Endothelial cell of umbilical vein (primary cell): ENCODE data around the gene ADAMTSL3. TPM values are rescaled to one million over a fixed set of nuclear protein-coding genes. Genes with fewer than 3 reads are reported as not detected.
"Not testable (repeated sequence)": the region's sequence is repeated elsewhere in the genome, so short reads cannot be mapped to it uniquely, and the experiment has no call there.

Source experiments
- BruUV-seq: library from RNA; stranded (reverse); fragments of 400-500 nt; replicated peaks from 2 replicates; lab custom pipeline; 2021; lab: Mats Ljungman, UMichigan
- CTCF ChIA-PET: fragments of 300-600, 350-600 bp; sonication (Branson Sonifier 250); formaldehyde crosslinking; loops from one replicate; lab custom pipeline; 2021; ENCODE audit warnings: antibody characterized with exemption, inconsistent platforms; lab: Charles Lee
- POLR2A ChIA-PET: fragments of 300-600, 350-600 bp; sonication (Branson Sonifier 250); formaldehyde crosslinking; loops from one replicate; lab custom pipeline; 2021; ENCODE audit warnings: antibody characterized with exemption, inconsistent platforms; lab: Charles Lee
- DNase-seq: peaks from one replicate; pipeline ENCODE4 v3.0.0-alpha.2; 2011; ENCODE audit warnings: low read depth, low spot score
- FAIRE-seq: peaks from 2 replicates; lab custom pipeline; 2011; peaks lifted over from hg19 to GRCh38; lab: Jason Lieb, UNC
- H2AFZ ChIP-seq: 2 replicates; pipeline ENCODE4 v1.6.0; 2012; ENCODE audit warnings: low read depth, low read length, control low read depth, inconsistent platforms
- H3K27ac ChIP-seq: 2 replicates; pipeline ENCODE4 v1.5.1; 2011; ENCODE audit warnings: low read depth, mild to moderate bottlenecking, control low read depth, low read length, moderate library complexity; ENCODE audit not compliant: insufficient read depth
- H3K27me3 ChIP-seq, 2 experiments: 2 replicates each; pipeline versions ENCODE4 v1.6.0 to v1.6.1; 2011; ENCODE audit warnings: low read length in 2 of 2, mixed read lengths in 1 of 2; ENCODE audit not compliant: control insufficient read depth in 2 of 2, insufficient read depth in 2 of 2
- H3K36me3 ChIP-seq, 2 experiments: 2 replicates in 1 of 2; 3 replicates in 1 of 2; pipeline ENCODE4 v1.5.1; 2011; ENCODE audit warnings: low read length in 2 of 2, mild to moderate bottlenecking in 1 of 2, moderate library complexity in 1 of 2; ENCODE audit not compliant: control insufficient read depth in 2 of 2, insufficient read depth in 2 of 2; ENCODE audit errors: extremely low read depth in 1 of 2
- H3K4me1 ChIP-seq: 3 replicates; pipeline ENCODE4 v1.5.1; 2011; ENCODE audit warnings: mild to moderate bottlenecking, low read length; ENCODE audit not compliant: control insufficient read depth, insufficient read depth; ENCODE audit errors: extremely low read depth
- H3K4me2 ChIP-seq: 2 replicates; pipeline ENCODE4 v1.6.1; 2011; ENCODE audit warnings: low read length, control low read depth, mixed read lengths; ENCODE audit not compliant: insufficient read depth
- H3K4me3 ChIP-seq, 3 experiments: fragments of 200-600 bp in 1 of 3; sonication (generic), shearing (Covaris generic) in 1 of 3; replicated peaks in 1 of 3; 2 replicates each; pipeline ENCODE4 v1.5.1; 2011 to 2016; ENCODE audit warnings: control low read depth in 3 of 3, low read length in 3 of 3, mild to moderate bottlenecking in 2 of 3, inconsistent platforms in 1 of 3, low read depth in 1 of 3, moderate library complexity in 1 of 3; ENCODE audit not compliant: insufficient read depth in 1 of 3
- H3K79me2 ChIP-seq: 2 replicates; pipeline ENCODE4 v1.6.0; 2012; ENCODE audit warnings: low read length, inconsistent platforms; ENCODE audit not compliant: control insufficient read depth, insufficient read depth
- H3K9ac ChIP-seq: replicated peaks from 2 replicates; pipeline ENCODE3; 2011; ENCODE audit warnings: low read length, control low read depth; ENCODE audit not compliant: insufficient read depth; ENCODE audit errors: extremely low read depth
- H3K9me1 ChIP-seq: replicated peaks from 3 replicates; pipeline ENCODE4 v1.6.0; 2011; ENCODE audit warnings: mild to moderate bottlenecking, low read length; ENCODE audit not compliant: control insufficient read depth, insufficient read depth; ENCODE audit errors: extremely low read depth
- H3K9me3 ChIP-seq: replicated peaks from 2 replicates; pipeline ENCODE4 v1.5.1; 2012; ENCODE audit warnings: low read length, inconsistent platforms; ENCODE audit not compliant: control insufficient read depth, insufficient read depth
- H4K20me1 ChIP-seq: replicated peaks from 2 replicates; pipeline ENCODE3; 2011; ENCODE audit warnings: mild to moderate bottlenecking, low read length; ENCODE audit not compliant: control insufficient read depth, insufficient read depth; ENCODE audit errors: extremely low read depth
- EZH2 ChIP-seq: IDR thresholded peaks from 2 replicates; pipeline ENCODE4 v1.6.1; 2012; ENCODE audit warnings: borderline replicate concordance, low read depth, mild to moderate bottlenecking, moderate library complexity, low read length, inconsistent platforms; ENCODE audit not compliant: severe bottlenecking
- JUN ChIP-seq: IDR thresholded peaks from 2 replicates; pipeline ENCODE4 v1.6.1; 2011; ENCODE audit warnings: borderline replicate concordance, low read depth; ENCODE audit not compliant: insufficient read length, insufficient read depth
- dilution Hi-C: fragments of 300-500 bp; cut with MboI; formaldehyde crosslinking; loops from one replicate; pipeline ENCODE4 v1.15.0; 2019; ENCODE audit warnings: low sequenced_read_pairs; ENCODE audit not compliant: extremely low pct_ligation_motif_present
- intact Hi-C: fragments of 100-400 bp; cut with micrococcal nuclease; formaldehyde crosslinking; loops from one replicate; pipeline ENCODE4 v1.10.0; 2022
- polyA plus RNA-seq, 4 experiments: library from polyadenylated mRNA; depleted of rRNA in 3 of 4; stranded (reverse) in 3 of 4; unstranded in 1 of 4; fragments of >200 nt; gene quantifications; 2 replicates each; pipeline versions ENCODE4 v1.2.1 to v1.2.3, GENCODE V29; 2011 to 2012; ENCODE audit warnings: missing spikeins in 1 of 4
- total RNA-seq: library from RNA; stranded (reverse); gene quantifications from 2 replicates; pipeline ENCODE4 v1.2.3, GENCODE V29; 2021

ADAMTSL3 gene
- total and polyA plus RNA-seq, 2 donors (not counting 3 experiments of a cell fraction or from before 2014, with no cell fraction given) = not detected

DNA sequence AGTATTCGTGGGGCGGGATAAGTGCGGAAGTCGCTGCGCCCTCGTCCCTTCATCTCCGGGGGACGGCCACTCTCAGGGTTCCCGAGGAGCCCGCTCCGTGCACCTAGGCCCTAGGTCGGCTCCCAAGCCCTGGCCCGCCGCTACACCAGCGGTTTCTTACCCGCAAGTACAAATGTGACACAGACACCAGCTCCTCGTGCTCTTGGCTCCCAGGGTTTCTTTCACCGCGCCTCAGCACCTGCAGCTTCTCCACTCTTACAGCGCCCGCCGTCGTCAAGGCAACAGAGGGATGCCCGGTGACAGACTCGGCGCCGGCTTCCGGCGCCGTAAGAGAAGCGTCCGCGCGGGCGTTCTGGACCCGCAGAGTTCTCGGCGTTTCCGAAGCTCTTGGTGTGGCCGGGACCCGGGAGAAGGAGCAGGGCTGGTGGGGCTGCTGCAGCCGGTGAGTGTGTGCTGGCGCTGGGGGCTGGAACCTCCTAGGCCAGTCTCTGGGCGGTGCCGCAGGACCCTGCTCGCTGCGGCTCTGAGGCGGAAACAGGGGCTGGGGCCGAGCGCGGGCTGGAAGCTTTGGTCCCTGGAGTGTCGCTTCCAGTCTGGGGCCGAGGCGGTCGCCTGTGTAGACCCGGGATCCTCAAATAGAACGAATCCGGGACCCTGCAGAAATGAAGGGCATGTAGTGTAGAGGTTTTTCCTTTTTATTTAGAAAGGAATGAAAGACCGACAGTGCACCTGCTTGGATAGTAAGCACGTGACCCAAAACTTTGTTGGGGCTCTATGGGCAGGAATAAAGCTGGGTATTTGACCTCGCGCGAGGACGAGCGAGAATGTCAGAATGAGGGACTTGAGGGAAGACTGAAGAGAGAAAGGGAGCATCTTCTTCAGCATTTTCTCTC, 426.2 kb downstream of the ADAMTSL3 start:
- TF ChIP-seq EZH2 (peak; percentile 35), JUN (no peak)
- FAIRE-seq (no peak), DNase-seq (no peak)
- no peak overlapping the region for H3K27ac ChIP-seq
- no peaks in the 10 kb centered on the region for H3K9me1 ChIP-seq
- dilution Hi-C loops = no loop called here
- CTCF ChIA-PET = no interaction called here
- H3K79me2 ChIP-seq = no peaks in the 10 kb centered on the region
- H2AFZ ChIP-seq = peak overlapping the region; percentile 75
- intact Hi-C loops = no loop called here
- no peak overlapping the region for H3K9ac ChIP-seq
- peaks cover 2% of the 10 kb centered on the region for H3K4me1 ChIP-seq
- no peak overlapping the region for H3K4me3 ChIP-seq
- H3K4me2 ChIP-seq = no peak overlapping the region
- POLR2A ChIA-PET = no interaction called here
- H3K36me3 ChIP-seq = no peaks in the 10 kb centered on the region
- no TSS peak for BruUV-seq
- no peaks in the 10 kb centered on the region for H4K20me1 ChIP-seq
- H3K27me3 ChIP-seq = peaks cover 5 to 14% of the 10 kb centered on the region in 2 experiments
- H3K9me3 ChIP-seq = no peaks in the 10 kb centered on the region

DNA sequence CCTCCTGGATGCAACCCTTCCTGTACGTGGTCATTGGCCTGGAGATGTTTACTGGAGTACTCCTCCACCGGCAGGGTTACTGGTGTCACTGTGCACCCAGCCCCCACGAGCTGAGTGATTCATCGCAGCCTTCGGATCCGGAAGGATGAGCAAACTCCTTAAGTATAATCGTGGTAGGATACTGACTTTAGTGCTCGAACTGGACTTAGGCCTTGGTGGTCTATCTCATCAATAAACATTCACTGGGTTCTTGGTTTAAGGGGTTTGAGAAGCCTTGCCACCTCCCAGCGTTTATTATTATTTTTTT, 426.8 kb downstream of the ADAMTSL3 start:
- BruUV-seq, H3K79me2 ChIP-seq, H3K4me1 ChIP-seq, dilution Hi-C loops, H3K27ac ChIP-seq, H3K36me3 ChIP-seq, H3K9ac ChIP-seq, CTCF ChIA-PET, H3K4me3 ChIP-seq, H4K20me1 ChIP-seq, H3K9me3 ChIP-seq, DNase-seq, H2AFZ ChIP-seq, intact Hi-C loops, H3K9me1 ChIP-seq, H3K4me2 ChIP-seq, POLR2A ChIA-PET: not testable (repeated sequence)
- FAIRE-seq = peak; percentile 68
- H3K27me3 ChIP-seq = peaks cover 5 to 14% of the 10 kb centered on the region in 2 experiments
